Erythroblast (primary cell): ENCODE results near the gene ZNF334.

Experiments used
- GATA1 ChIP-seq: IDR thresholded peaks from 2 replicates; pipeline ENCODE4 v1.6.1; 2011; ENCODE audit warnings: low read depth, mild to moderate bottlenecking, control low read depth, low read length, moderate library complexity
- POLR2A ChIP-seq: IDR thresholded peaks from 2 replicates; pipeline ENCODE4 v1.6.1; 2011; ENCODE audit warnings: mild to moderate bottlenecking, low read length

- TF ChIP-seq POLR2A (no peak), GATA1 (no peak)
Observed at GRCh38 chr20:46553926-46554325, 40.6 kb upstream of the ZNF334 start.
